K562 (cell line): ENCODE measurements around the gene ACBD3. TPM values are rescaled to one million over a fixed set of nuclear protein-coding genes. Genes with fewer than 3 reads are reported as not detected.

Source experiments
- ELF1 ChIP-seq: fragments of 200-800 bp; sonication (Bioruptor generic); IDR thresholded peaks from 2 replicates; pipeline ENCODE4 v1.6.1; 2016; ENCODE audit warnings: missing genetic modification characterization, missing compliant biosample characterization
- JUN ChIP-seq, 2 experiments: sonication (generic) in 1 of 2; formaldehyde crosslinking in 1 of 2; IDR thresholded peaks; 2 replicates each; pipeline versions ENCODE4 v1.6.1 to v1.8.0; 2012 to 2022; ENCODE audit warnings: borderline replicate concordance in 2 of 2, mild to moderate bottlenecking in 2 of 2, improper control_type of control experiment in 1 of 2, low read depth in 1 of 2, low read length in 1 of 2, missing genetic modification reagents in 1 of 2
- NR2C2 ChIP-seq, 2 experiments: fragments of 200-800 bp in 1 of 2; sonication (Bioruptor generic) in 1 of 2; sonication (generic) in 1 of 2; formaldehyde crosslinking in 1 of 2; IDR thresholded peaks; 2 replicates each; pipeline versions ENCODE4 v1.6.1 to v1.8.0; 2016 to 2022; ENCODE audit warnings: mild to moderate bottlenecking in 1 of 2, missing compliant biosample characterization in 1 of 2, missing genetic modification characterization in 1 of 2, missing genetic modification reagents in 1 of 2
- RUNX1 ChIP-seq: sonication (generic); IDR thresholded peaks from 2 replicates; pipeline ENCODE4 v1.6.1; 2016; ENCODE audit warnings: antibody characterized with exemption, low read depth
- SMARCE1 ChIP-seq: fragments of 450-650 bp; IDR thresholded peaks from 2 replicates; pipeline ENCODE4 v1.7.1; 2016; ENCODE audit warnings: mild to moderate bottlenecking
- SRF ChIP-seq, 2 experiments: fragments of 250-450, 450-650 bp in 1 of 2; sonication (Bioruptor Pico) in 1 of 2; sonication (generic) in 1 of 2; formaldehyde crosslinking; IDR thresholded peaks; 2 replicates each; pipeline versions ENCODE4 v1.5.0 to v1.5.1; 2020 to 2022; ENCODE audit warnings: mild to moderate bottlenecking in 1 of 2, missing genetic modification reagents in 1 of 2
- ZNF583 ChIP-seq: fragments of 250-450 bp; sonication (Bioruptor Pico); IDR thresholded peaks from 2 replicates; pipeline ENCODE4 v1.4.0; 2020
- polyA plus RNA-seq, 8 experiments: library from polyadenylated mRNA; depleted of rRNA in 4 of 8; stranded (reverse) in 5 of 8; unstranded in 3 of 8; fragments of >200 nt; fragmentation: Nextera tagmentation in 2 of 8; fragmentation: Illumina TruSeq in 1 of 8; extraction: Ambion mirVana in 2 of 8; extraction: Trizol in 1 of 8; gene quantifications; 2 replicates each; pipeline versions ENCODE4 v1.2.1 to v1.2.3, GENCODE V29; 2011 to 2014; ENCODE audit warnings: inconsistent platforms in 1 of 8, missing spikeins in 1 of 8
- total RNA-seq, 7 experiments: library from RNA; depleted of rRNA in 6 of 7; stranded (reverse); fragments of >200 nt in 6 of 7; fragmentation: Illumina TruSeq in 2 of 7; extraction: Trizol in 2 of 7; gene quantifications; 2 replicates each; pipeline versions ENCODE4 v1.2.1 to v1.2.3, GENCODE V29; 2011 to 2021; ENCODE audit warnings: low replicate concordance in 1 of 7
- TF ChIP-seq, protein P1 (sequence below): fragments of 250-450 bp; sonication (Bioruptor Pico); IDR thresholded peaks from 2 replicates; pipeline ENCODE4 v1.4.0; 2020; ENCODE audit warnings: mild to moderate bottlenecking
- TF ChIP-seq, protein P2 (sequence below): sonication (generic); formaldehyde crosslinking; IDR thresholded peaks from 2 replicates; pipeline ENCODE4 v1.8.1; 2023; ENCODE audit warnings: mild to moderate bottlenecking, missing genetic modification reagents

The ACBD3 gene
- total and polyA plus RNA-seq, 9 of the 15 experiments (the other 6 are each of a cell fraction or from before 2014, with no cell fraction given): 11.1 to 36.7 (median 26.9) TPM

DNA sequence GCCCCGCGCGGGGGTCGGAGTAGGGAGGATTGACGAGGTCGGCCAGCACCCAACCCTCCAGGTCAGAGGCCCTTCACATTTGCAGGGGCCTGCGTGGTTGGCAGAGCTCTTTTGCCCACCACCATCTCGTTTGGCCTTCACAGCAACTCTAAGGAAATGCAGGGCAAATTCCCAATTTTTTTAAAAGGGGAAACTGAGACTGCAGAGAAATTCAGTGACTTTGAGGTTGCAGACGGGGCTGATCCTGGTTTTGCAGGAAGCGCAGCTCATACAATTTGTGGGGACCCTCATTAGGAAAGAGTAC is 430 bp upstream of the ACBD3 start (continued):
- TF ChIP-seq, protein P1, sequence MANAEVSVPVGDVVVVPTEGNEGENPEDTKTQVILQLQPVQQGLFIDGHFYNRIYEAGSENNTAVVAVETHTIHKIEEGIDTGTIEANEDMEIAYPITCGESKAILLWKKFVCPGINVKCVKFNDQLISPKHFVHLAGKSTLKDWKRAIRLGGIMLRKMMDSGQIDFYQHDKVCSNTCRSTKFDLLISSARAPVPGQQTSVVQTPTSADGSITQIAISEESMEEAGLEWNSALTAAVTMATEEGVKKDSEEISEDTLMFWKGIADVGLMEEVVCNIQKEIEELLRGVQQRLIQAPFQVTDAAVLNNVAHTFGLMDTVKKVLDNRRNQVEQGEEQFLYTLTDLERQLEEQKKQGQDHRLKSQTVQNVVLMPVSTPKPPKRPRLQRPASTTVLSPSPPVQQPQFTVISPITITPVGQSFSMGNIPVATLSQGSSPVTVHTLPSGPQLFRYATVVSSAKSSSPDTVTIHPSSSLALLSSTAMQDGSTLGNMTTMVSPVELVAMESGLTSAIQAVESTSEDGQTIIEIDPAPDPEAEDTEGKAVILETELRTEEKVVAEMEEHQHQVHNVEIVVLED (CRISPR knock-in tag): no peak
- TF ChIP-seq SRF (CRISPR knock-in tag; IDR thresholded peaks at IDR 0.05) (no peak), ZNF583 (CRISPR knock-in tag) (no peak), JUN (IDR thresholded peaks at IDR 0.05; ENCODE audit: borderline replicate concordance, low read depth, low read length) (no peak), JUN (CRISPR knock-in tag; IDR thresholded peaks at IDR 0.05; ENCODE audit: borderline replicate concordance) (no peak), SMARCE1 (peak; percentile 38; the same call in 1 of the 2 replicates), ELF1 (tag) (no peak), RUNX1 (no peak), NR2C2 (CRISPR knock-in tag; IDR thresholded peaks at IDR 0.05) (no peak), NR2C2 (tag; IDR thresholded peaks at IDR 0.05) (no peak; the same call in none of the 2 replicates)
- TF ChIP-seq, protein P2, sequence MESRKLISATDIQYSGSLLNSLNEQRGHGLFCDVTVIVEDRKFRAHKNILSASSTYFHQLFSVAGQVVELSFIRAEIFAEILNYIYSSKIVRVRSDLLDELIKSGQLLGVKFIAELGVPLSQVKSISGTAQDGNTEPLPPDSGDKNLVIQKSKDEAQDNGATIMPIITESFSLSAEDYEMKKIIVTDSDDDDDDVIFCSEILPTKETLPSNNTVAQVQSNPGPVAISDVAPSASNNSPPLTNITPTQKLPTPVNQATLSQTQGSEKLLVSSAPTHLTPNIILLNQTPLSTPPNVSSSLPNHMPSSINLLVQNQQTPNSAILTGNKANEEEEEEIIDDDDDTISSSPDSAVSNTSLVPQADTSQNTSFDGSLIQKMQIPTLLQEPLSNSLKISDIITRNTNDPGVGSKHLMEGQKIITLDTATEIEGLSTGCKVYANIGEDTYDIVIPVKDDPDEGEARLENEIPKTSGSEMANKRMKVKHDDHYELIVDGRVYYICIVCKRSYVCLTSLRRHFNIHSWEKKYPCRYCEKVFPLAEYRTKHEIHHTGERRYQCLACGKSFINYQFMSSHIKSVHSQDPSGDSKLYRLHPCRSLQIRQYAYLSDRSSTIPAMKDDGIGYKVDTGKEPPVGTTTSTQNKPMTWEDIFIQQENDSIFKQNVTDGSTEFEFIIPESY (CRISPR knock-in tag): no peak
